Prostate gland (tissue), 2 donors: ENCODE results near the gene FBRSL1.

Source experiments
- CTCF ChIP-seq, 4 experiments: fragments of 200-600 bp in 2 of 4; fragments of 450-650 bp in 2 of 4; sonication (generic) in 2 of 4; IDR thresholded peaks; 1 replicate in 3 of 4; 2 replicates in 1 of 4; pipeline ENCODE4 v1.5.1; 2016 to 2019; ENCODE audit warnings: antibody characterized with exemption in 4 of 4, mild to moderate bottlenecking in 2 of 4, moderate library complexity in 2 of 4
- POLR2AphosphoS5 ChIP-seq: sonication (generic); formaldehyde crosslinking; IDR thresholded peaks from one replicate; pipeline ENCODE4 v1.6.1; 2017; ENCODE audit warnings: antibody characterized with exemption

- no peak for TF ChIP-seq POLR2AphosphoS5
- TF ChIP-seq CTCF (IDR thresholded peaks at IDR 0.05) = no peak
Observed at GRCh38 chr12:132500856-132501180, 10.9 kb downstream of the FBRSL1 start.
